Skeletal muscle tissue (tissue), 4 donors: Measurements from ENCODE around the gene ZNF776. TPM values are rescaled to one million over a fixed set of nuclear protein-coding genes. Genes with fewer than 3 reads are reported as not detected.
"Not testable (repeated sequence)": the region's sequence is repeated elsewhere in the genome, so short reads cannot be mapped to it uniquely, and the experiment has no call there.

Experiments
- H3K27ac ChIP-seq: one replicate; pipeline ENCODE4 v1.7.0; 2013; ENCODE audit warnings: mild to moderate bottlenecking, low read depth, low read length, inconsistent platforms
- H3K27me3 ChIP-seq, 3 donors: one replicate each; pipeline ENCODE4 v1.7.0; 2013; ENCODE audit warnings: low read length in 3 of 3; ENCODE audit not compliant: control insufficient read depth in 3 of 3, insufficient read depth in 3 of 3
- H3K36me3 ChIP-seq, 3 donors: one replicate each; pipeline ENCODE4 v1.7.0; 2013; ENCODE audit warnings: low read length in 3 of 3; ENCODE audit not compliant: control insufficient read depth in 3 of 3, insufficient read depth in 3 of 3
- H3K4me1 ChIP-seq, 3 donors: one replicate each; pipeline ENCODE4 v1.7.0; 2013; ENCODE audit warnings: low read length in 3 of 3, mild to moderate bottlenecking in 3 of 3; ENCODE audit not compliant: control insufficient read depth in 3 of 3, insufficient read depth in 3 of 3
- H3K4me3 ChIP-seq, 3 donors: one replicate each; pipeline ENCODE4 v1.7.0; 2013; ENCODE audit warnings: low read length in 3 of 3
- H3K9ac ChIP-seq, 3 donors: one replicate each; pipeline ENCODE4 v1.7.0; 2013; ENCODE audit warnings: low read length in 3 of 3, mild to moderate bottlenecking in 3 of 3, moderate library complexity in 2 of 3, low read depth in 1 of 3
- H3K9me3 ChIP-seq, 3 donors: one replicate each; pipeline ENCODE4 v1.7.0; 2013; ENCODE audit warnings: low read length in 3 of 3; ENCODE audit not compliant: control insufficient read depth in 3 of 3
- total RNA-seq: library from RNA; depleted of rRNA; stranded (reverse); fragments of >200 nt; gene quantifications from one replicate; pipeline ENCODE4 v1.2.3, GENCODE V29; 2014
- donor health status: Osteomylitis.

Gene ZNF776
- total RNA-seq, 1 donor from 2014 or later, result 18.3 TPM

GRCh38 chr19:57773488-57773887 is 26.9 kb downstream of the ZNF776 start:
- Histone ChIP-seq H3K36me3 (peaks cover 20 to 41% (median 39%) of the 10 kb centered on the region in 3 donors), H3K9ac (no peak overlapping the region), H3K4me1 (peaks cover 11 to 30% (median 22%) of the 10 kb centered on the region in 3 donors), H3K9me3 (peaks cover 0 to 12% (median 1%) of the 10 kb centered on the region in 3 donors), H3K4me3 (no peak overlapping the region), H3K27me3 (no peaks in the 10 kb centered on the region), H3K27ac (no peak overlapping the region)

DNA sequence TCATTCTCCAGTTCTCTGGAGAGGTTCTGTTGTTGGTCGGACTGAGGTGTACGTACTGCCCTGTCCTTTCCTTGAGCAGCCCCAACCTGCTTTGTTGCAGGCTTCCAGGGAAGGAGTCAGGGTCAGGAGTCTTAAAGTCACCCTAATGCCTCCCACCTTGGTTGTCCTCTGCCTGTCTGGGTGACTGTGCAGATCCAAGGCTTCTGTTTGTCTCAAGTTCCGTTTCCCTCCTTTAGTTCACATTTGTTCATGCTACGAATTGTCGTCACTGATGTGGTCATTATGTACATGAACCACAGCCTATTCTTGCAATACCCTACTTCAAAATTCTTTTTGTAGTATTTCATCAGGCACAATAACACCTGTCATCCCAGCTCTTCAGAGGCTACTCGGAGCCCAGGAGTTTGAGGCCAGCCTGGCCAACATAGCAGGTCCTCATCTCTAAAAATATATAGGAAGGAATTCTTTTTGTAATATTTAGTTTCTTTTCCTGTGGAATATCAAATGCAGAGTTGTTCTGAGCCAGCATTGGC is 30.2 kb downstream of the ZNF776 start:
- peaks cover 33 to 70% (median 56%) of the 10 kb centered on the region in 3 donors for H3K36me3 ChIP-seq
- peaks cover 3 to 37% (median 5%) of the 10 kb centered on the region in 3 donors for H3K9me3 ChIP-seq
- H3K27me3 ChIP-seq, result no peaks in the 10 kb centered on the region
- H3K9ac ChIP-seq, result no peak overlapping the region
- H3K4me1 ChIP-seq, result peaks cover 5 to 8% (median 8%) of the 10 kb centered on the region in 3 donors
- no peak overlapping the region for H3K4me3 ChIP-seq
- no peak overlapping the region for H3K27ac ChIP-seq

DNA sequence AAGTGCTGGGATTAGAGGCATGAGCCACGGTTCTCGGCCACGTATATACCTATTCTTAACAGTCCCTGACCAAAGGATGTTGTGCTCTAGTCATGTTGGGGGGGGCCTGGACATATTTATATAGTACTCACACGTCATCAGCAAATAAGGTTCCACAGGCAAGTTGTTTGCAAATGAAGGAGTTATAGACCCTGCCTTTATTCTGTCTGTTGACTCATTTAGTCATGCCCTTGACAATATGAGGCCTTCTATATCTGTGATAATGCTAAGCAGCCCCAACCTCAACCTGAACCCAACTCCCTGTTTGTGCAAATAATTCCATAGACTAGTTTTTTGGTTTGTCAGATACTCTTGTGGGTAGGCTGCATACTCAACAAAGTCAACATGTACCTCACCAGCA is 31.7 kb downstream of the ZNF776 start:
- peaks cover 33 to 66% (median 51%) of the 10 kb centered on the region in 3 donors for H3K36me3 ChIP-seq
- H3K9ac ChIP-seq, result no peak overlapping the region
- H3K27ac ChIP-seq, result no peak overlapping the region
- peaks cover 3 to 37% (median 5%) of the 10 kb centered on the region in 3 donors for H3K9me3 ChIP-seq
- peak overlapping the region in 1 of 3 donors; percentile 35 for H3K4me3 ChIP-seq
- H3K27me3 ChIP-seq, result no peaks in the 10 kb centered on the region
- peaks cover 5 to 8% (median 6%) of the 10 kb centered on the region in 3 donors for H3K4me1 ChIP-seq

DNA sequence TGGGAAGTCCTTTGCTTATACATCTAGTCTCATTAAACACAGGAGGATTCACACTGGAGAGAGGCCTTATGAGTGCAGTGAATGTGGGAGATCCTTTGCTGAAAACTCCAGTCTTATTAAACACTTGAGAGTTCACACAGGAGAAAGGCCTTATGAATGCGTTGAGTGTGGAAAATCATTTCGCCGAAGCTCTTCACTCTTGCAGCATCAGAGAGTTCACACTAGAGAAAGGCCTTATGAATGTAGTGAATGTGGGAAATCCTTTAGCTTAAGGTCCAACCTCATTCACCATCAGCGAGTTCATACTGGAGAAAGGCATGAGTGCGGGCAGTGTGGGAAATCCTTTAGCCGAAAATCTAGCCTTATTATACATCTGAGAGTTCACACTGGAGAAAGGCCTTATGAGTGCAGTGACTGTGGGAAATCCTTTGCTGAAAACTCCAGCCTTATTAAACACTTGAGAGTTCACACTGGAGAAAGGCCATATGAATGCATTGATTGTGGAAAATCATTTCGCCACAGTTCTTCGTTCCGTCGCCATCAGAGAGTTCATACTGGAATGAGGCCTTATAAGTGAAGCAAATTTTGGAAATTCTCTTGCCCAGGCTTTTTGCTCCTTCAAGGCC is 32.7 kb downstream of the ZNF776 start:
- H3K4me1 ChIP-seq, result peaks cover 0 to 4% (median 0%) of the 10 kb centered on the region in 3 donors
- peaks cover 32 to 62% (median 51%) of the 10 kb centered on the region in 3 donors for H3K36me3 ChIP-seq
- peaks cover 3 to 37% (median 5%) of the 10 kb centered on the region in 3 donors for H3K9me3 ChIP-seq

GRCh38 chr19:57786286-57786685 is 39.7 kb downstream of the ZNF776 start:
- H3K9me3 ChIP-seq, result peaks cover 6 to 8% (median 7%) of the 10 kb centered on the region in 3 donors
- H3K4me1 ChIP-seq, result no peaks in the 10 kb centered on the region
- no peak overlapping the region for H3K27ac ChIP-seq
- no peaks in the 10 kb centered on the region for H3K27me3 ChIP-seq
- no peak overlapping the region for H3K4me3 ChIP-seq
- H3K36me3 ChIP-seq, result peaks cover 22 to 32% (median 22%) of the 10 kb centered on the region in 3 donors
- no peak overlapping the region for H3K9ac ChIP-seq

More for the DNA sequence above, 32.7 kb downstream of the ZNF776 start:
- H3K4me3 ChIP-seq, result peak overlapping the region in 1 of 3 donors; percentile 35
- H3K27me3 ChIP-seq, result no peaks in the 10 kb centered on the region
- no peak overlapping the region for H3K27ac ChIP-seq
- H3K9ac ChIP-seq, result no peak overlapping the region

- no peaks in the 10 kb centered on the region for H3K27me3 ChIP-seq
- no peak overlapping the region for H3K27ac ChIP-seq
- H3K9me3 ChIP-seq, result peaks cover 6 to 8% (median 7%) of the 10 kb centered on the region in 3 donors
- peaks cover 25 to 27% (median 27%) of the 10 kb centered on the region in 3 donors for H3K36me3 ChIP-seq
- no peak overlapping the region for H3K4me3 ChIP-seq
- no peaks in the 10 kb centered on the region for H3K4me1 ChIP-seq
- no peak overlapping the region for H3K9ac ChIP-seq
Observed at GRCh38 chr19:57786906-57787305, 40.3 kb downstream of the ZNF776 start.

- H3K27ac ChIP-seq, result no peak overlapping the region
- peaks cover 26 to 28% (median 27%) of the 10 kb centered on the region in 3 donors for H3K36me3 ChIP-seq
- H3K9me3 ChIP-seq, result peaks cover 6 to 8% (median 7%) of the 10 kb centered on the region in 3 donors
Observed at GRCh38 chr19:57788114-57788692, 41.6 kb downstream of the ZNF776 start.

GRCh38 chr19:57789288-57789687 is 42.7 kb downstream of the ZNF776 start:
- peaks cover 26 to 28% (median 27%) of the 10 kb centered on the region in 3 donors for H3K36me3 ChIP-seq
- H3K9me3 ChIP-seq, result peaks cover 6 to 8% (median 7%) of the 10 kb centered on the region in 3 donors
- no peaks in the 10 kb centered on the region for H3K27me3 ChIP-seq
- H3K4me1 ChIP-seq, result no peaks in the 10 kb centered on the region
- no peak overlapping the region for H3K27ac ChIP-seq
- H3K9ac ChIP-seq, result no peak overlapping the region
- H3K4me3 ChIP-seq, result no peak overlapping the region

More at GRCh38 chr19:57788114-57788692, 41.6 kb downstream of the ZNF776 start:
- H3K4me1 ChIP-seq, result no peaks in the 10 kb centered on the region
- no peaks in the 10 kb centered on the region for H3K27me3 ChIP-seq
- no peak overlapping the region for H3K9ac ChIP-seq
- no peak overlapping the region for H3K4me3 ChIP-seq

GRCh38 chr19:57796580-57796979 is 50.0 kb downstream of the ZNF776 start:
- not testable (repeated sequence) for H3K9me3 ChIP-seq, H3K27ac ChIP-seq, H3K4me3 ChIP-seq, H3K27me3 ChIP-seq, H3K9ac ChIP-seq, H3K4me1 ChIP-seq
- H3K36me3 ChIP-seq, result peaks cover 4 to 16% (median 13%) of the 10 kb centered on the region in 3 donors

DNA sequence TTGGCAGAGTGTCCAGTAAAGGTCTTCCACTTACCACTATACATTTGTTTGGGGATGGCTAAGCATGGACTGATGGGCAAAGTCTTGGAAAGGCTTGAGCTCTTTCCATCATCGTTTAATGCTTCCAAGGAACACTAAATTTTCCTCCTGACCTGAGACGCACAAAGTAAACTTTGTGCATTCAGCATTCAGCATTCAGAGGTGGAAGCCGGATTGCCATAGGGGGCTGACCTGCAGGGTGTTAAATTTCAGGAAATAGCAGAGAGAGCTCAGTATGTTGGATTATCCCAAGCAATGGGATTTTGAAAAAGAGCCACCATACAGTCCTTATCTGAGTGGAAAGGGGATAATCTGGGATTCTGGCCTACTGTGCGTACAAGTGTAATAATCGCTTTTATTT is 54.1 kb downstream of the ZNF776 start:
- Histone ChIP-seq H3K4me1 (peaks cover 0 to 2% (median 0%) of the 10 kb centered on the region in 3 donors), H3K36me3 (peaks cover 0 to 8% (median 6%) of the 10 kb centered on the region in 3 donors), H3K27me3 (no peaks in the 10 kb centered on the region), H3K9me3 (no peaks in the 10 kb centered on the region), H3K9ac (no peak overlapping the region), H3K4me3 (no peak overlapping the region), H3K27ac (no peak overlapping the region)
